Esophagus squamous epithelium (tissue), 5 donors: ENCODE measurements around the gene SIN3A. TPM values are rescaled to one million over a fixed set of nuclear protein-coding genes. Genes with fewer than 3 reads are reported as not detected.

ENCODE experiments used
- DNase-seq: peaks from one replicate; lab custom pipeline; 2025; lab: John Stamatoyannopoulos, UW
- H3K27ac ChIP-seq, 4 donors: fragments of 200-600 bp; sonication (generic); one replicate each; pipeline ENCODE4 v1.5.1; 2016 to 2019; ENCODE audit warnings: mild to moderate bottlenecking in 1 of 4
- H3K27me3 ChIP-seq, 4 donors: fragments of 200-600 bp; sonication (generic); 1 replicate in 3 of 4; 2 replicates in 1 of 4; pipeline versions ENCODE4 v1.5.1 to v1.6.0; 2017 to 2021; ENCODE audit warnings: antibody characterized with exemption in 1 of 4
- H3K36me3 ChIP-seq, 3 donors: fragments of 200-600 bp; sonication (generic); one replicate each; pipeline ENCODE4 v1.5.1; 2016 to 2019
- H3K4me1 ChIP-seq, 3 donors: fragments of 200-600 bp; sonication (generic); one replicate each; pipeline ENCODE4 v1.5.1; 2017 to 2019
- H3K4me3 ChIP-seq, 4 donors: fragments of 200-600 bp; sonication (generic); 1 replicate in 3 of 4; 2 replicates in 1 of 4; pipeline ENCODE4 v1.5.1; 2016 to 2019; ENCODE audit warnings: mild to moderate bottlenecking in 2 of 4, moderate library complexity in 1 of 4
- H3K9me3 ChIP-seq, 3 donors: fragments of 200-600 bp; sonication (generic); one replicate each; pipeline ENCODE4 v1.5.1; 2016 to 2019
- CTCF ChIP-seq, 6 experiments: fragments of 450-650 bp in 4 of 6; fragments of 200-600 bp in 2 of 6; sonication (generic) in 2 of 6; IDR thresholded peaks; one replicate each; pipeline ENCODE4 v1.5.1; 2016 to 2019; ENCODE audit warnings: antibody characterized with exemption in 6 of 6, mild to moderate bottlenecking in 4 of 6, moderate library complexity in 4 of 6
- POLR2A ChIP-seq, 4 donors: fragments of 450-650 bp; IDR thresholded peaks; one replicate each; pipeline ENCODE4 v1.6.1; 2017; ENCODE audit warnings: antibody characterized with exemption in 4 of 4, mild to moderate bottlenecking in 4 of 4, moderate library complexity in 3 of 4
- whole genome bisulfite sequencing, 2 donors: methylation state at CpG; one replicate each; pipeline ENCODE4 v1.1.5; 2018; 5-methylcytosine and 5-hydroxymethylcytosine counted together
- intact Hi-C: fragments of 100-400 bp; cut with DNase I; formaldehyde crosslinking; loops from one replicate; pipeline ENCODE4 v1.15.0; 2022
- total RNA-seq, 4 donors: library from RNA; depleted of rRNA; stranded (reverse); fragments of >200 nt; gene quantifications; one replicate each; pipeline ENCODE4 v1.1.0, GENCODE V29; 2016
- donor health status: DM: yes; HTN: yes; CAD: no.

Gene SIN3A
- total RNA-seq, 4 donors from 2014 or later: 22.3 to 49.8 (median 26.0) TPM

GRCh38 chr15:75366163-75366562, 85.3 kb downstream of the SIN3A start:
- intact Hi-C loops: no loop called here
- Histone ChIP-seq H3K4me3 (no peak overlapping the region), H3K9me3 (no peaks in the 10 kb centered on the region), H3K27ac (no peak overlapping the region), H3K27me3 (no peaks in the 10 kb centered on the region), H3K4me1 (peaks cover 8 to 36% (median 21%) of the 10 kb centered on the region in 3 donors), H3K36me3 (peaks cover 20 to 79% (median 26%) of the 10 kb centered on the region in 3 donors)
- 86 to 90% methylated on average over 3 of the region's 3 CpGs for WGBS, 2 donors
- no peak for TF ChIP-seq CTCF (IDR thresholded peaks at IDR 0.05)
- TF ChIP-seq POLR2A (IDR thresholded peaks at IDR 0.05): no peak
- no peak for DNase-seq

- Histone ChIP-seq H3K27me3 (no peaks in the 10 kb centered on the region), H3K4me3 (no peak overlapping the region), H3K4me1 (peaks cover 8 to 25% (median 17%) of the 10 kb centered on the region in 3 donors), H3K36me3 (peaks cover 21 to 80% (median 28%) of the 10 kb centered on the region in 3 donors), H3K9me3 (no peaks in the 10 kb centered on the region), H3K27ac (no peak overlapping the region)
- DNase-seq: no peak
- intact Hi-C loops: no loop called here
- TF ChIP-seq CTCF (IDR thresholded peaks at IDR 0.05) (no peak), POLR2A (IDR thresholded peaks at IDR 0.05) (no peak)
- 92 to 94% methylated on average over 5 to 6 of the region's 6 CpGs for WGBS, 2 donors
These were observed 86.6 kb downstream of the SIN3A start for GRCh38 chr15:75364881-75365280.

GRCh38 chr15:75363786-75364185, 87.7 kb downstream of the SIN3A start:
- Histone ChIP-seq H3K36me3 (peaks cover 25 to 86% (median 38%) of the 10 kb centered on the region in 3 donors), H3K27ac (no peak overlapping the region), H3K4me1 (peaks cover 0 to 14% (median 6%) of the 10 kb centered on the region in 3 donors), H3K9me3 (no peaks in the 10 kb centered on the region), H3K27me3 (no peaks in the 10 kb centered on the region), H3K4me3 (no peak overlapping the region)
- DNase-seq: no peak
- no peak for TF ChIP-seq CTCF (IDR thresholded peaks at IDR 0.05)
- intact Hi-C loops: no loop called here
- 95 to 98% methylated on average over 6 to 9 of the region's 9 CpGs for WGBS, 2 donors

GRCh38 chr15:75362642-75363249, 88.7 kb downstream of the SIN3A start:
- no peaks in the 10 kb centered on the region for H3K27me3 ChIP-seq
- peaks cover 0 to 11% (median 6%) of the 10 kb centered on the region in 3 donors for H3K4me1 ChIP-seq
- no peak overlapping the region for H3K27ac ChIP-seq
- H3K36me3 ChIP-seq: peaks cover 31 to 96% (median 39%) of the 10 kb centered on the region in 3 donors
- H3K4me3 ChIP-seq: no peak overlapping the region
- TF ChIP-seq CTCF (IDR thresholded peaks at IDR 0.05) (no peak), POLR2A (IDR thresholded peaks at IDR 0.05) (no peak)
- intact Hi-C loops: no loop called here
- 80% methylated on average over 2 of the region's 7 CpGs; no CpG with 5 or more reads in 1 of the 2 donors for WGBS, 2 donors
- H3K9me3 ChIP-seq: no peaks in the 10 kb centered on the region
- DNase-seq: no peak

GRCh38 chr15:75361989-75362641, 89.4 kb downstream of the SIN3A start:
- DNase-seq: no peak

More at GRCh38 chr15:75361989-75362641, 89.4 kb downstream of the SIN3A start:
- 80% methylated on average over 1 of the region's 13 CpGs; no CpG with 5 or more reads in 1 of the 2 donors for WGBS, 2 donors
- H3K36me3 ChIP-seq: peaks cover 34 to 99% (median 38%) of the 10 kb centered on the region in 3 donors
- no peaks in the 10 kb centered on the region for H3K27me3 ChIP-seq
- intact Hi-C loops: no loop called here
- TF ChIP-seq CTCF (IDR thresholded peaks at IDR 0.05) (no peak), POLR2A (IDR thresholded peaks at IDR 0.05) (no peak)
- H3K4me3 ChIP-seq: no peak overlapping the region
- H3K4me1 ChIP-seq: peaks cover 0 to 5% (median under 1%) of the 10 kb centered on the region in 3 donors
- no peaks in the 10 kb centered on the region for H3K9me3 ChIP-seq
- H3K27ac ChIP-seq: no peak overlapping the region
